Neutrophil (primary cell): ENCODE measurements around the gene BMP2K.
"Not testable (repeated sequence)": the region's sequence is repeated elsewhere in the genome, so short reads cannot be mapped to it uniquely, and the experiment has no call there.

Experiments used
- H3K27ac ChIP-seq: fragments of 200-600 bp; sonication (generic); 2 replicates; pipeline ENCODE4 v1.5.1; 2016; ENCODE audit warnings: mild to moderate bottlenecking, moderate library complexity
- H3K27me3 ChIP-seq: fragments of 200-600 bp; sonication (generic); 2 replicates; pipeline ENCODE4 v1.6.0; 2016; ENCODE audit warnings: mild to moderate bottlenecking
- H3K36me3 ChIP-seq: fragments of 200-600 bp; sonication (generic); 2 replicates; pipeline ENCODE4 v1.5.1; 2017
- H3K4me1 ChIP-seq, 2 experiments: fragments of 200-600 bp in 1 of 2; sonication (generic) in 1 of 2; 1 replicate in 1 of 2; 2 replicates in 1 of 2; pipeline versions ENCODE4 v1.5.1 to v1.6.1; 2013 to 2016; ENCODE audit warnings: low read depth in 1 of 2, low read length in 1 of 2, mild to moderate bottlenecking in 1 of 2, moderate library complexity in 1 of 2; ENCODE audit not compliant: control insufficient read depth in 1 of 2, insufficient read depth in 1 of 2
- H3K4me3 ChIP-seq, 2 experiments: fragments of 200-600 bp in 1 of 2; sonication (generic) in 1 of 2; 1 replicate in 1 of 2; 2 replicates in 1 of 2; pipeline ENCODE4 v1.5.1; 2013 to 2016; ENCODE audit warnings: low read depth in 1 of 2, low read length in 1 of 2, mild to moderate bottlenecking in 1 of 2, moderate library complexity in 1 of 2
- H3K9me3 ChIP-seq: fragments of 200-600 bp; sonication (generic); 2 replicates; pipeline ENCODE4 v1.5.1; 2016
- CTCF ChIP-seq: fragments of 200-600 bp; sonication (generic); IDR thresholded peaks from 2 replicates; pipeline ENCODE4 v1.5.1; 2016; ENCODE audit warnings: antibody characterized with exemption

BMP2K gene

GRCh38 chr4:78788007-78788889 is 12.1 kb downstream of the BMP2K start:
- no peak for TF ChIP-seq CTCF
- H3K27ac ChIP-seq, result no peak overlapping the region
- peaks cover 0 to 8% of the 10 kb centered on the region in 2 experiments for H3K4me1 ChIP-seq
- H3K36me3 ChIP-seq, result no peaks in the 10 kb centered on the region
- no peaks in the 10 kb centered on the region for H3K27me3 ChIP-seq
- no peak overlapping the region for H3K4me3 ChIP-seq
- H3K9me3 ChIP-seq, result no peaks in the 10 kb centered on the region

GRCh38 chr4:78795594-78796416 is 19.7 kb downstream of the BMP2K start:
- not testable (repeated sequence) for H3K9me3 ChIP-seq, H3K4me1 ChIP-seq, H3K27ac ChIP-seq, H3K4me3 ChIP-seq, H3K36me3 ChIP-seq, H3K27me3 ChIP-seq

- TF ChIP-seq CTCF, result no peak
- Histone ChIP-seq H3K36me3 (no peaks in the 10 kb centered on the region), H3K27me3 (no peaks in the 10 kb centered on the region), H3K9me3 (no peaks in the 10 kb centered on the region), H3K4me3 (no peak overlapping the region), H3K4me1 (no peaks in the 10 kb centered on the region), H3K27ac (no peak overlapping the region)
Measured at GRCh38 chr4:78796526-78796925, 20.4 kb downstream of the BMP2K start.

GRCh38 chr4:78797777-78798284 is 21.7 kb downstream of the BMP2K start:
- Histone ChIP-seq H3K4me1 (no peaks in the 10 kb centered on the region), H3K36me3 (no peaks in the 10 kb centered on the region), H3K27me3 (no peaks in the 10 kb centered on the region), H3K9me3 (no peaks in the 10 kb centered on the region), H3K4me3 (no peak overlapping the region), H3K27ac (no peak overlapping the region)
- no peak for TF ChIP-seq CTCF

GRCh38 chr4:78799551-78800495 is 23.7 kb downstream of the BMP2K start:
- H3K36me3 ChIP-seq, result no peaks in the 10 kb centered on the region
- H3K27ac ChIP-seq, result no peak overlapping the region
- H3K4me1 ChIP-seq, result no peaks in the 10 kb centered on the region
- no peak for TF ChIP-seq CTCF
- no peaks in the 10 kb centered on the region for H3K9me3 ChIP-seq
- no peak overlapping the region for H3K4me3 ChIP-seq
- no peaks in the 10 kb centered on the region for H3K27me3 ChIP-seq
